Central memory CD4-positive, alpha-beta T cell (primary cell): ENCODE data around the gene MFSD12.

Experiments used
- DNase-seq: peaks from one replicate; pipeline ENCODE4 v3.0.0; 2022

The MFSD12 gene

DNA sequence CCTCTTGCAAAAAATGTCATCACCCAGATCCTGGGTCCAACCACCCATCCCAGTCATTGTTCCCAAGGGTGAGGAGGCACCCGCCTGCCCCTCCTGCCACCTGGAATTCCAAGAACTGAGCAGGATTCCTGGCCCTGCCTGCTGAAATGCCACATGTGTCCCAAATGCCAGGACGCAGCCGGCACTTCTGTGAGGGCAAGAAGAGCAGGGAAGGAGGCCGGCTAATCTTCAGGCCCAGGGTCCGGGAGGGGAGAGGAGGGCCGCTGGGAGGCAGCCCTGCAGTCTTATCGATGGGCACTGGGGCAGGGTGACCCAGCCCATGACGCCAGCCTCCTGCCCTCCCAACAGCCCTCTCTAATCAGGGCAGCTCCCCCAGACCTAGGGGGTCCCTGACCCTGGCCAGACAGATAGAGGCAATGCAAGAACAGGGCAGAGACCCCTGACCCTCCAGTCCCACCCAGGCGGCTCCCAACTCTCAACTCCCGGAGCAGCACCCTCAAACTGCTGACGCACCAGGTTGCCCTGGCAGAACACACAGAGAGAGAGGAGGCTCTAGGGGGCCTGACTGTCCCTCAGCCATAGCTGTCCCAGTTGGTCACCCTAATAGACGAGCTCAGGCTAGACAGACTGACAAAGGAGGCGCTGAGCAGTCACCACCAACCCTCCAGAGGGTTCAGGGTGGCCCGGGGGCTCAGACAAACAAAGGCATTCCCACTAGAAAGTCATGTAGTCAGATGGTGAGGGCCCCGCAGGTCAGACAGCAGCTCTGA is 1.5 kb downstream of the MFSD12 start:
- no peak for DNase-seq

DNA sequence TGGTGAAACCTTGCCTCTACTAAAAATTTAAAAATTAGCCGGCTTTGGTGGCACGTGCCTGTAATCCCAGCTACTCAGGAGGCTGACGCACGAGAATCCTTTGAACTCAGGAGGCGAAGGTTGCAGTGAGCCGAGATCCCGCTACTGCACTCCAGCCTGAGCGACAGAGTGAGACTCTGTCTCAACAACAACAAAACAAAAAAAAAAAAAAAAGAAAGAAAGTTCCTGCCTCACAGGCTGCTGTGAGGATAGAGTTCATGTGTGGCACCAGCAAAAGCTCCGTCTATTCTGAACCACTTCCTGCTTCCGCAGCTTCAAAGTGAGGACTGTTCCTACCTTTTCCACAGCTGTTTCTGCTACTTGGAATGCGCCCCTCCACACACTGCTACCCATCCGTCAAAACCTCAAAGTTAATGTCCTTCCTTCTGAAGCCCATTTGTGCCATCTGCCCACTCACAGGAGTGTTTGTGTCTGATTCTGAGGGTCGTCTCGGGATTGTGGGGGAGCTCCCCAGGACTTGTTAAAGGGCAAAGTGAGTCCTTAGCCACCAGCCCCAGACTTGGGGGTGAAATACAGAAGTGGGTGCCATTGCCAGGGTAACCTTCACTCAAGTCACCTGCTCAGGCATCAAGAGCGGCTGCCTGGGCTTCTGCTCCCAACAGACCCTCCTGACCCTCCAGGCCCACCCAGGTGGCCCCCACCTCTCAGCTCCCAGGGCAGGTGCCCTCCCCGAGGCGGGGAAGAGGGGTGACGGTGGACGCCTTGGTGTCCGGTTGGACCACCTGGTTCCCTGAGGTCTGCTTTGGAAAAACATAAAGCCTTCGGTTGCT is 2.9 kb downstream of the MFSD12 start:
- DNase-seq: peak; percentile 78

DNA sequence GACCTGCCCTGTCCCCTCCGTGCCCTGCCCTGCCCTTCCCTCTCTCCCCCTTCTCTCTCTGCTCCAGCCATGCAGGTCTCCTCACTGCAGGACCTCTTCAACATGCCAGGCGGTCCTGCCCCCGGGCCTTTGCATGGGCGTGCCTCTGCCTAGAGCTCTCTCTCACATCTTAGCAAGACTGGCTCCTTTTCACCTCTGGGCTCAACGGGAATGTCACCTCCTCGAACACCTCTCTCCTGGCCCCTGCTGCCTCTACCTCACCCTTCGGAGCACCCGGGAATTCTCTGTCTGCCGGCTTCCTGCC is 5.6 kb downstream of the MFSD12 start:
- no peak for DNase-seq

DNA sequence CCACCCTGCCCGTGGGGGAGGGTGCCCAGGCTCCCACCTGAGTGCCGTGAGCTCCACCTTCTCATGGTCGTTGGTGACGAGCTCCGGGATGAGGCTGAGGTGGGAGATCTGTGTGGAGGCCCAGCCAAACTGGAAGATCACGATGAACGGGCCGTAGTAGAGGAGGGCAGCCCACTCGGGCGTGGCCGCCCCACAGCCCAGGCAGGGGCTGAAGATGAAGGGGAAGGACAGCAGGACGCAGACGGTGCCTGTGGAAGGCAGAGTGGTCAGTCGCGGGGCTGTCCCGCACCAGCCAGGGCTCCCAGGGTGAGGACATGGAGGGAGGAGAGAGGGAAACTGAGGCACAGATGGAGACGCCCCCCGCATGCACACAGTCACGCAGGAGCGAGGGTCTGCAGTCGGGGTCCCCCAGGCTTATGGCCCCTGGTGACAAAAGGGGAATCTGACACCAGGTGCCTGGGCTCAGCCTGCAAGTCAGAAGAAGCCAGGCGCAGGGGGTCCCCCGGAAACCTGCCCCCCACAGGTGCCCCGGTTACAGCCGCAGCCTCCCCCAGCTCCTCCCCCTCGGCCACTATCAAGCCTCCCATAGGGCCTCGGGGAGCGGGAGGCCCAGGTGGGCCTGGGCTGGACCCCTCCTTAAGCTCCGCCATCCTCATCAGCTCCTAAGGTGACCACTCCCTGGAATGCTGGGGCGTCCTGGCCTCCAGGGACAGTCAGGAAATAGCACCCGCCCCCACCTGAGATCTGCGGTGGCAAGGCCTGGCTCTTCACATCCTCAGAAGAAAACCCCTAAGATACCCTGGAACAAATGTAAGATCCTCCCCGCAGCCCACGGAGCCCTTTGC is 6.2 kb downstream of the MFSD12 start:
- DNase-seq: no peak

DNA sequence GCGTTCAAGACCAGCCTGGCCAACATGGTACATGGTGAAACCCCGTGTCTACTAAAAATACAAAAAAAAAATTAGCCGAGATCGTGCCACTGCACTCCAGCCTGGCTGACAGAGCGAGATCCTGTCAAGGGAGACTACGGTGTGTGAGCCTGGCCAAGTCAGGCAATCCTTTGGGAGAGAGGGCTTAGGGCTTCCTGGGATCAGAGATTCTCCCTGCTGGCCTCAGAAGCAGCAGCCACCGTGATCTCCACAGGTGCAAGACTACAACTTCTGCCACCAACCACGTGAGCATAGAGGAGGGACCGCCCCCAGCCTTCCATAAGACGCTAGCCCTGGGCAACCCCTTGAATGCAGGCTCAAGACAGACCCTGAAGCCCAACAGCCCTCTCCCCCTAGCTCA is 7.6 kb downstream of the MFSD12 start:
- no peak for DNase-seq

DNA sequence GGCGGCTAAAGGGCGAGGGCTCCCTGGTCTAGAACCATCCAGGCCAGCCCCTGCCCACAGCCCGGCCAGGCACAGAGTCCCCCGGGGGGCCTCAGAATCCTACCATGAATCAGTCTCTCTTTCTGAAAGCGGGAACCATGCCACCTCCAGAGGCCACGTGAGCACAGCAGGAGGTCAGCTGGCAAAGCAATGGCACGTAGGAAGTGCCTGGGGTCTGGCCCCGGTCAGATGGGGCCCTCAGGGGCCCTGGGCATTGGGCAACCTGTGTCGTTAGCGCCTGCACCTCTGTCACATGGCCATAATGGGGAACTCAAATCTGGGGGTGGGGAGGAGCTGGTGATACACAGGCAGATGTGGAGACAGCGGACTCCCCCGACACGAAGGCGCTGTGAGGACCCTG is 8.8 kb downstream of the MFSD12 start:
- no peak for DNase-seq

DNA sequence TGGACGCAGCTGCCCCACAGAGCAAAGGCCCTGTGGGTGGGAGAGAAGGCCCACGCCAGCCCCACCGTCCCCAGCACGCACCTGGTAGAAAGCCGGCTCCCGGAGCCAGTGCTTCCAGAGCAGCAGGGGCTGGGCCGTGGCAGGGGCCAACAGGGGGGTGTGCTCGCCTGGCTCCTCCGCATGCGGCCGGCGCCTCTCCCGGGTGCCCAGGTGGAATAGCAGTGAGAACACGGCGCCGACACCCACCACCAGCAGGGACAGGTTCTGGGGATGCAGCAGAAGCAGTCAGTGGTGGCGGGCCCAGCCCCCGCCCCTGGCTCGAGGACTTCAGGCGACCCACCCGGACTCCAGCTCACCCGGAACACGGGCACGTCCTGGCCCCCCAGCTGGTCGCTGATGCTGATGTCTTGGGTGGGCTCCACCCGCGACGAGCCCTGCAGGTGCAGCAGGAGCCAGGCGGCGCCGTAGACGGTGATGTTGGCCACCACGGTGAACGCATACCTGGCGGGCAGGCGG is 9.6 kb downstream of the MFSD12 start:
- no peak for DNase-seq

DNA sequence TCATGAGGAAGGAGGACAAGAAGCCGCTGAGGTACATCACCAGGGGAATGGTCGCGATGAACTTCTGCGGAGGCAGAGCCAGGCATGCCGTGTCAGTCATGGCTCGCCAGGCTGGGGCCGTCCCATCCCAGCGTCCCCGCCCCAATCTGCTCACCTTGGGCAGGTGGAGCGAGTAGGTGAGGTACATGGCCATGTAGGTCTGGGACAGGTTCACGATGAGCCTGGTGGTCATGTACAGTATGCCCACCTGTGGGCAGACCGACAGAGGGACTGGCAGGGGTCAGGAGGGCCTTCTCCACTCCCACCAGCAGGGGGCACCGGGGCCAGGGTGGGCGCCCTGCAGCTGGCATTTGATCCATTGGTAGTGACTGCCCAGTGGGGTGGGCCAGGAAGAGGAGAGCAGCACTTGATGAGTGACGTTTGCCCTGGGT is 10.1 kb downstream of the MFSD12 start:
- no peak for DNase-seq

DNA sequence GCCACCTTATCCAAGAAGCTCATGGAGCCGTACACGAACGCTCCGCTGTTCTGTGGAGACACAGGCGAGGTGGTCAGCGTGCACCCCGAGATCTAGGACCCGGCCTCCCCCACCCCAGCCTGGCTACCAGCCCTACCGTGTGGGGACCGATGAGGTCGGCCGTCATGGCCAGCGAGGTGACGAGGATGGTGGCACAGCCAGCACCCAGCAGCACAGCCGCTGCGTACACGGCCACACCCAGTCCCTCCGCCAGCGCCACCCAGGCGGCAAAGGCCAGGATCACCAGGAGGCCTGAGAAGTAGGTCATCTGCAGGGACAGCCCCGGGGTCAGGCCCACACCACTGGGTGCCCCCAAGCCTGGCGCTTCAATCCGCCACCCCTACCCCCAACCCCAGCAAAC is 11.3 kb downstream of the MFSD12 start:
- no peak for DNase-seq

DNA sequence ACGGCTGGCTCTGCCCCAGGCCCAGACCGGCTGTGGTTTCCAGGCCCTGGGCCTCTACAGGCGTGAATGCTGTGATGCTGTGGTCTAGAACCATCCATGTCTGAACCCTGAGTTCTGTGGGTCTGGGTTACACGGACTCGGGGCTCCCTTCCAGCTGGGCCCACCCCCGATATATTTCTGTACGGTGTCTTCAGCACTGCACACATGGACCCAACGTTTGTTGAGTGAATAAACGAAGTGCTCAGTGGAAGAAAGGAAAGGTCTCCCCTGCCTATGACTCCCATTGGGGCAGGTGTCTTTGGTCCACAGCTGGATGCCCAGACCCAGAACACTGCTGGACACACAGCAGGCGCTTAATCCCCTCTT is 11.7 kb downstream of the MFSD12 start:
- DNase-seq: no peak

DNA sequence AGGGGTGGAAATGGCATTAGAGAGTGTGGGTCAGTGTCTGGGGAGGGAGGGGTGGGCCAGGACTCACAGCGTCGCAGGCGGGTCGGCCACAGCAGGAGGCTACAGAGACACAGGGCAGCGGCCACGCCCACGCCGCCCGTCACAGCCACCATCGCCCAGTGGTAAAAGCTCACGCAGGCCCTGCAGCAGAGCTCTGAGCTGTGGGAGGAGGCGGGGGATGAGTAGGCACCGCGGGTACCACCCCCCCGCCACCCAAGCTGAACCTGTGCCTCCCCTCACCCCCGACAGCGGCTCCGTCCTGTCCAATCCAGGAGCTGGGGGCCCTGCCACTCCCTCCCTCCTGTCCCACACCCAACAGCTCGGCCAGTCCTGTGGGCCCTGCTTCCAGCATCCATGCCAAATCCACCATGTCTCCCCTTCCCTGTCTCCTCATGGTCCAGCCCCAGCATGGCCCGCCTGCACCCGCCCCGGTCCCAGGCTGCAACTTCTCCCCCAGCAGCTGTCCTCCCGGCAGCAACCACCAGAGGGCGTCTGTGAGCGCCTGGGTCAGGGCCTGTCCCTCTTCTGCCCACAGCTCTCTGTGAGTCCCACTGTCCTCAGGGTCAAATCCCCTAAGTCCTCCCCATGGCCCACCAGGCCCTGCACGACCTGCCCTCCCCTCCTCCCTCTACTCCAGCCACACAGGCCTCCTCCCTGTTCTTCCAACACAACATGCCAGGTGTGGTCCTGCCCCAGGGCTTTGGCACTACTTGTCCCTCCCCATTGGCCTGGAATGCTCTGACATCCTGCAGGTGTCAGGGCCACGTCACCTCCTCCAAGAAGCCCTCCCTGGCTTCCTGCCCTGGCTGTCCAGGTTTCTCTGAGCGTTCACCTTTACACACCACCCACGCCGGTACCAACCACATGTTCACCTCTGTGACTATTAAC is 12.4 kb downstream of the MFSD12 start:
- peak; percentile 62 for DNase-seq

DNA sequence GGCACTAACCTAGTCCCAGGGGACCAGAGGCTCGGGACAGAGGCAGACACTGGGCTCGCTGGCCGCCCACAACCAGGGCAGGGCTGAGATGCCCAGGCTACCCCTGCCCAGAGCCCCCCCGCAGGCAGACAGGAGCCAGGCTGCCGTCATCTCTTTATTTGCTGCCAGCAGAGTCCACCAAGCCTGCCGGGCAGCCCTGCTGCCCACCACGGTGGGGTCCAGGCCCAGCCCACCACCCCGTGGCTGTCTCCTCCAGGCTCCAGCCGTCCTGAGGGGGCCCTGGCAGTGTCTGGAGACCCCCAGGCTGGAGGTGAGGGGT is 13.4 kb downstream of the MFSD12 start:
- no peak for DNase-seq

DNA sequence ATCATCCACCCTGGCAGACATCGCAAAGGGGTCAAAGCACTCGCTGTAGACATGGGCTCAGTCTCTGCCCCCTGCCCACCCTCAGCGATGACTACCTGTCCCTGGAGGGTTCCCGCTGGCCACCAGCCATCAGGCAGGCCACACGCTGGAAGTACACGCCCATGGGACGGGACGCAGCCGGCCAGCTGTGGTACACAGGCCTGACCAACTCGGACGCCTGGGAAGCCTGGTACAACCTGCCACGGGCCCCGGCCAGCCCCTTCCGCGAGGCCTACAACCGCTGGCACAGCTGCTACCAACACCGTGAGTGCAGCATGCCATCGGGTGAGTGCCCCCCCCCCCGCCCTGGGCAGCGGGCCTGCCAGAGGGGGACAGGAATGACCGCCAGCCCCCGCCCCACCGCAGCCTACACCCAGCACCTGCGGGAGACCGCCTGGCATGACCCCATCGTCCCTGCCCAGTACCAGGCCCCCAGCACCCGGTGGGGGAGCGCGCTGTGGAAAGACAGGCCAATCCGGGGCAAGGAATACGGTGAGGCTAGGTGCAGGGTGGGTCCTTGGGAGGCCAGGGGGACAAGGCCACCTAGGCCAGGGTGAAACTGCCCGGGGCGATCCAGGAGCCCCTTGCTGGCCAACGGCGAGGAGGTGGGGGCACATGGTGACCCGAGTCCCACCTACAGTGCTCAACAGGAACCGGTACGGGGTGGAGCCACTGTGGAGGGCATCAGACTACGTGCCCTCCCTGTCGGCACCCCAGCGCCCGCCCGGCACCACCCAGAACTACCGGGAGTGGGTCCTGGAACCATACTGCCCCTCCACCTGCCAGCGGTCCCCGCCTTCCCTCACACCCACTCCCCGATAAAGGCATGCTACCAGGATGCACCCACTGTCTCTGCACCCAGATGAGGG is 14.0 kb downstream of the MFSD12 start:
- no peak for DNase-seq

DNA sequence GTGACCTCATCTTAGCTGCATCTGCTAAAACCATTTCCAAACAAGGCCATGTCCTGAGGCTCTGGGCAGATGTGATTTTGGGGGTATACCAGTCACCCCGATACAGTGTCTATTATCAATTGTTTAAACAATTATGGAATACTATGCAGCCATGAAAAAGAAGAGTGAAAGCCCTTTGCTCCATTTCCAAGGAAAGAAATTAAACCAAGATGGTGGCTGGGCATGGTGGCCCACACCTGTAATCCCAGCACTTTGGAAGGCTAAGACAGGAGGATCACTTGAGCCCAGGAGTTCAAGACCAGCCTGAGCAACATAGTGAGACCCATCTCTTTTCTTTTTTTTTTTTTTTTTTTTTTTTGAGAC is 17.6 kb downstream of the MFSD12 start:
- DNase-seq: no peak

DNA sequence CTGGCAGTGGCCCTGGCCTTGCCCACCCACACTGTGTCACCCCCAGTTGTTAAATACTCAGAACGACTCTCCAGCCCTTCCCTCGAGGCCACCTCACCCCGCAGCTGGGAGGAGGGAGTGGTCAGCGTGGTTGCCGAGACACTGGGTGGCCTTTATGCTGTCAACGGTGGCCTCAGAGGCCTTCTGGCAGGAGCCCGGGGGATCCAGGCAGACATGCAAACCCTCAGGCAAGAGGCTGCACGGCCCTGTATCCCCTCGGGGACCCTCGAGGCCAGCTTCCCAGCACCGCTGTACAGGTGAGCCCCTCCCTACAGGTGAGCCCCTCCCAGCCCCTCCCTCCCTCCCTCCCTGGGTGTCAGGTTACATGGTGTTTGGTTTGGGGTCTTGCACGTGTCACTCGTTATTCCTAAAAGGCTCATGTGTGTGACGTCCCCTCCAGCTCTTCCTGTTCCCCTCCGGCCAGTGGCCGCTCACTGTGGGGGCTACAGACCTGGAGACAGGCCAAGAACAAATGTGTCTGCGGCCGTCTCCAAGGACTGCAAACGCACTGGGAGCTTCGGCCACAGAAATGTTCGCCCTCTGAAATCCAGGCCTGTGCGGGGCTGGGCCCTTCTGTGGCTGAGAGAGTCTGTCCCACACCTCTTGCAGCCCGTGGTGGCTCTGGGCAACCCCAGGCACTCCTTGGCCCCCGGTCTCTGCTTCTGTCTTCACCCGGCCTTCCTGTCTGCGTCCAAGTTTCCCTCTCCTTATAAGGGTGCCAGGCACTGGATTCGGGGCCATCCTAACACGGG is 18.2 kb downstream of the MFSD12 start, which contains the start of gene TEKTIP1:
TEKTIP1 (plus strand) TSS at position 210 of the 791 bp plus-strand sequence; CDS start at position 214, 4 bp downstream.
- DNase-seq: no peak

DNA sequence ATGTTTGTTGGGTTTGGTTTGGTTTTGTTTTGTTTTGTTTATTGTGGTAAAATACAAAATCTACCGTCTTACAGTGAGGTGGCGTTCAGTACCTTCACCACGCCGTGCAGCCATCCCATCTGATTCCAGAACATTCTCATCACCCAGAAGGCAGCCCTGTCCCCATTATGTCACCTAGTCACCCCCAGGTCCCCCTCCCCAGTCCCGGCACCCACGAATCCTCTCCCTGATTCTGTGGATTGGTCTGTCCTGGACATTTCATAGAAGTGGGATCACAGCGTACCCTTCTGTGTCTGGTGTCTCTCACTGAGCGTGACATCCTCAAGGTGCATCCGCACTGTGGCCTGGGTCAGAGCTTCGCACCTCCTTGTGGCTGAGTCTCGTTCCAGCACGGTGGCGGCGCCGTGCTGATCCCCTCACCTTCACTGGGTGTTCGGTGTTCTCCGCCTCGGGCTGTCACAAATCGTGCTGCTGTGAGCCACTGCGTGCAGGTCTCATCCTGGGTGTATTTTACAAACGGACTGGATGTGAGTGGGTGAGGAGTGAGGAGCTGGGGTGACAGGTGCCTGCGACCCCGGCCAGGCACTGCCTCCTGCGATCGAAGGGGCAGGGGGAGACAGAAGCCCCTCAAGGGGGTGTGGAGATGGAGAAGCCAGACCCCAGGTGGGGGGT is 19.0 kb downstream of the MFSD12 start:
- no peak for DNase-seq

DNA sequence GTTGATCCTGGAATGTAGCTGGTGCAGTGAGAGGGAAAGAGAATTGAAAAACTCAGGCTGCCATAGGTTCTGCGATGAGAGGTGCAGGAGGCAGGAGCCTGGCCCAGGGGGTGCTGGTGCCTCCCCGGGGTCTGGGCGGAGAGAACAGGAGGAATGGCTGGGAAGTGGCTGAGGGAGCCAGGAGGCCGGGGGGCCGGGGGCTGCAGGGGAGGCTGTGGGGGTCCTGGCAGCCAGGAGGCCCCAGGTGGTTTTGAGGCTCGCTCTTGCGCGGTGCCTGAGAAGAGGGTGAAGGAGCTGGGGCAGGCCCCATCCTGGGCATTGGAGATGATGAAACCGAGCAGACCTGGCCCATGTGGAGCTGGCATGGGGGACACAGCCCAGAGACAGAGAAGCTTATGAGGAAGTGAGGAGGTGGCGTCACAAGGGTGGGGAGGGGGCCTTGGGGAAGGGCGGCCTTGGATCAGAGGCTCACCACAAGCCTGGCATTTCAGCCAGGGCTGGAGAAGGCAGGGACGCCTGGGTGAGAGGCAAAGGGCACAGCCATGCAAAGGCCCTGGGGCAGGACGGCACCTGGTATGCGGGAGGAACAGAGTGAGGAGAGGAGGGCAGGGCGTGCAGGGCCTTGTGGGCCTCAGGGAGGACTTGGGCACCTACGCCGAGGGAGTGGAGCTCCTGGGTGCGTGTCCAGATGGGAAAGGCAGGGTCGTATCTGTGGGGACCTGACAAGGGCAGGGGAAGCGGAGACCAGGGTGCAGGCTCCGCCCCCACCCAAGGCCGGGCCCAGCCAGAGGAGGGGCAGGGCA is 19.7 kb downstream of the MFSD12 start:
- no peak for DNase-seq

DNA sequence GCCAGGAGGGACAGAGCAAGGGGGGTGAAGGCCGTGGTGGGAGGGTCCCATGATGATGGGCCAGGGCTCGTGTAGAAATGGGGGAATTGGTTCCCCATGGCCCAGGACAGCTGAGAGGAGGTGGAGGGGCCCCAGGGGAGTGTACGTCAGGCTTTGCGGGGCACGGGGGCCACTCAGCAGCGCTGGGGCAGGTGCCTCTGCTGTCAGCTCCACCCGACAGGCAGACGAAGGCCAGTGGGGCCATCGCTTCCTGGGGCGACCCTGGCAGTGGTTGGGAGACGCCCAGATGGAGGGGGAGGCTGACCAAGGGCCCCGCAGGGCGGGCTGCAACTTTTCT is 20.3 kb downstream of the MFSD12 start:
- DNase-seq: no peak
